ACHN (cell line): ENCODE measurements around the gene CCDC12.

Experiments used
- DNase-seq: peaks from one replicate; pipeline ENCODE4 v3.0.0-alpha.2; 2015
- in situ Hi-C: cut with HindIII; loops from 2 replicates; pipeline ENCODE4 v1.10.0; 2017; ENCODE audit warnings: low sequenced_read_pairs, low pct_ligation_motif_present, low pct_unique_long_range_greater_than_20kb

Gene CCDC12

GRCh38 chr3:46934072-46934471, 42.5 kb downstream of the CCDC12 start:
- no peak for DNase-seq
- in situ Hi-C loops = no loop called here

GRCh38 chr3:46933261-46933660, 43.3 kb downstream of the CCDC12 start:
- DNase-seq = no peak
- in situ Hi-C loops = no loop called here

GRCh38 chr3:46932455-46933225, 43.9 kb downstream of the CCDC12 start:
- no peak for DNase-seq
- in situ Hi-C loops = no loop called here

- DNase-seq = no peak
- in situ Hi-C loops = no loop called here
These were observed 44.8 kb downstream of the CCDC12 start for GRCh38 chr3:46931631-46932331.

- DNase-seq = peak; percentile 23
- in situ Hi-C loops = no loop called here
These were observed 45.6 kb downstream of the CCDC12 start for GRCh38 chr3:46930945-46931403.

GRCh38 chr3:46930166-46930944, 46.2 kb downstream of the CCDC12 start:
- in situ Hi-C loops = no loop called here
- no peak for DNase-seq

GRCh38 chr3:46929324-46929723, 47.2 kb downstream of the CCDC12 start:
- no peak for DNase-seq
- in situ Hi-C loops = no loop called here

- DNase-seq = no peak
- in situ Hi-C loops = no loop called here
These were observed 48.3 kb downstream of the CCDC12 start for GRCh38 chr3:46928282-46928681.

GRCh38 chr3:46927718-46928073, 48.8 kb downstream of the CCDC12 start:
- no peak for DNase-seq
- in situ Hi-C loops = no loop called here

GRCh38 chr3:46926871-46927717, 49.5 kb downstream of the CCDC12 start:
- no peak for DNase-seq
- in situ Hi-C loops = no loop called here

- no peak for DNase-seq
- in situ Hi-C loops = no loop called here
These were observed 50.1 kb downstream of the CCDC12 start for GRCh38 chr3:46926447-46926846.

GRCh38 chr3:46926039-46926438, 50.5 kb downstream of the CCDC12 start:
- DNase-seq = no peak
- in situ Hi-C loops = no loop called here

- in situ Hi-C loops = no loop called here
- DNase-seq = no peak
These were observed 51.0 kb downstream of the CCDC12 start for GRCh38 chr3:46925585-46925934.

GRCh38 chr3:46924921-46925584, 51.5 kb downstream of the CCDC12 start:
- in situ Hi-C loops = no loop called here
- DNase-seq = no peak

- DNase-seq = peak; percentile 41
- in situ Hi-C loops = no loop called here
These were observed 52.8 kb downstream of the CCDC12 start for GRCh38 chr3:46923559-46924350.

- no peak for DNase-seq
- in situ Hi-C loops = no loop called here
These were observed 53.5 kb downstream of the CCDC12 start for GRCh38 chr3:46922871-46923558.

- in situ Hi-C loops = no loop called here
- no peak for DNase-seq
These were observed 54.1 kb downstream of the CCDC12 start for GRCh38 chr3:46922426-46922825.
